Ishikawa (cell line): ENCODE measurements around the gene GPC6.

Experiments
- CREB1 ChIP-seq: IDR thresholded peaks from 2 replicates; pipeline ENCODE4 v1.6.1; 2012; ENCODE audit warnings: low read depth
- EGR1 ChIP-seq: IDR thresholded peaks from 2 replicates; pipeline ENCODE4 v1.6.1; 2012
- EP300 ChIP-seq: IDR thresholded peaks from 2 replicates; pipeline ENCODE4 v1.6.1; 2012; ENCODE audit warnings: borderline replicate concordance
- TAF1 ChIP-seq: IDR thresholded peaks from 2 replicates; pipeline ENCODE4 v1.6.1; 2012; ENCODE audit warnings: low read depth, mild to moderate bottlenecking
- YY1 ChIP-seq: IDR thresholded peaks from 2 replicates; pipeline ENCODE4 v1.6.1; 2012; ENCODE audit warnings: low read depth
- TF ChIP-seq, protein P1 (sequence below): IDR thresholded peaks from 2 replicates; pipeline ENCODE4 v1.6.1; 2012; ENCODE audit warnings: low read depth, mild to moderate bottlenecking

DNA sequence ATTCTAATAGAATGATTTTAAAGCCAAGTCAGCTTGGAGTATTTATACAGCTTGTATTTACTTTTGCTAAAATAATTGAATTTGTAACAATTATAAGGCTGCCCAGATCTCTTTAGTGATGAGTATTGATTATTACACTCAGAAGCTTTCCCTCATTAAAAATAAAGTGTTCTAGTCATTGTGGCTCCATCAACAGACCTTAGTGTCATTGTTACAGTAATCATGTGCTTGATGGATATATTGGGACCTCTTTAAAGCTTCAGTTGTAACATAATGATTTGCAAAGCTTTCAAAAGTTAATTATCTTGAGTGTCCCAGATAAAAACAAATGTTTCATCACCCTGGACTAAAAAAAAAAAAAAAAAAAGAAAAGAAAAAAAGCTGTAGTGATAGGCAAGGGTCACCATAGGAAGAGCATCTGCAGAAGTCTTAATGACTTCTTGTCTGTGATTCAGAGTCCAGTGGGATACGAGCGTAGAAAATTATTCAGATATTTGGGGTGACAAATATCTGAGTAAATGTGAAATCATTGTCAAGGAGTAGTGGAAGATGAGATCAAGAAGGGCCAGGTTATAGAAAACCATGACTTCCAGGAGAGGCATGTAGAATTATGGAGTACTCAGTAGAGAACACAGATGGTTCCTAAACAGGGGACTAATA is 883.2 kb downstream of the GPC6 start:
- no peak for TF ChIP-seq EGR1
- TF ChIP-seq CREB1: no peak
- TF ChIP-seq TAF1: no peak
- TF ChIP-seq EP300: no peak
- TF ChIP-seq, protein P1, sequence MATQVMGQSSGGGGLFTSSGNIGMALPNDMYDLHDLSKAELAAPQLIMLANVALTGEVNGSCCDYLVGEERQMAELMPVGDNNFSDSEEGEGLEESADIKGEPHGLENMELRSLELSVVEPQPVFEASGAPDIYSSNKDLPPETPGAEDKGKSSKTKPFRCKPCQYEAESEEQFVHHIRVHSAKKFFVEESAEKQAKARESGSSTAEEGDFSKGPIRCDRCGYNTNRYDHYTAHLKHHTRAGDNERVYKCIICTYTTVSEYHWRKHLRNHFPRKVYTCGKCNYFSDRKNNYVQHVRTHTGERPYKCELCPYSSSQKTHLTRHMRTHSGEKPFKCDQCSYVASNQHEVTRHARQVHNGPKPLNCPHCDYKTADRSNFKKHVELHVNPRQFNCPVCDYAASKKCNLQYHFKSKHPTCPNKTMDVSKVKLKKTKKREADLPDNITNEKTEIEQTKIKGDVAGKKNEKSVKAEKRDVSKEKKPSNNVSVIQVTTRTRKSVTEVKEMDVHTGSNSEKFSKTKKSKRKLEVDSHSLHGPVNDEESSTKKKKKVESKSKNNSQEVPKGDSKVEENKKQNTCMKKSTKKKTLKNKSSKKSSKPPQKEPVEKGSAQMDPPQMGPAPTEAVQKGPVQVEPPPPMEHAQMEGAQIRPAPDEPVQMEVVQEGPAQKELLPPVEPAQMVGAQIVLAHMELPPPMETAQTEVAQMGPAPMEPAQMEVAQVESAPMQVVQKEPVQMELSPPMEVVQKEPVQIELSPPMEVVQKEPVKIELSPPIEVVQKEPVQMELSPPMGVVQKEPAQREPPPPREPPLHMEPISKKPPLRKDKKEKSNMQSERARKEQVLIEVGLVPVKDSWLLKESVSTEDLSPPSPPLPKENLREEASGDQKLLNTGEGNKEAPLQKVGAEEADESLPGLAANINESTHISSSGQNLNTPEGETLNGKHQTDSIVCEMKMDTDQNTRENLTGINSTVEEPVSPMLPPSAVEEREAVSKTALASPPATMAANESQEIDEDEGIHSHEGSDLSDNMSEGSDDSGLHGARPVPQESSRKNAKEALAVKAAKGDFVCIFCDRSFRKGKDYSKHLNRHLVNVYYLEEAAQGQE: no peak
- no peak for TF ChIP-seq YY1
